GM19463 (cell line): Measurements from ENCODE around the gene MAOB.

Source experiments
- ATAC-seq: cut with Tn5 transposase; IDR thresholded peaks from one replicate; pipeline ENCODE4 v1.9.1; 2021; ENCODE audit warnings: mild to moderate bottlenecking, moderate library complexity; ENCODE audit not compliant: unreplicated experiment

The MAOB gene

DNA sequence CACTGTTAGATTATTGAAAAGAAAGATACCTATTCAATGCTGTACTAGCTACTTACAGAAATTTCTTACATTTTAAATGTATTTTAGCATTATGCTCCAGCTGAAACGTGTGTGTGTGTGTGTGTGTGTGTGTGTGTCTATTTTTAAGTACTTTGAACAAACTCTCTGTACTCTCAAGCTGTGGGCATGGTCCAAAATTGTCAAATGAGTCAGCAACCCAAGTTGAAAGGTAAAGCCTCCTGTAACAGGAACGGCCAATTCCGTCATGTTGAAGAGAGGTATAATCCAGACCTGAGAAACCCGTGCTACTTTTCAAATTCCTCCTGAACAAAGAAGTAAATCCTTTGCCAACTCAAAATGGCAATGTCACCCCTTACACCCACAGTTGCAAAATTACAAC lies 20.5 kb downstream of the MAOB start:
- ATAC-seq: no peak

DNA sequence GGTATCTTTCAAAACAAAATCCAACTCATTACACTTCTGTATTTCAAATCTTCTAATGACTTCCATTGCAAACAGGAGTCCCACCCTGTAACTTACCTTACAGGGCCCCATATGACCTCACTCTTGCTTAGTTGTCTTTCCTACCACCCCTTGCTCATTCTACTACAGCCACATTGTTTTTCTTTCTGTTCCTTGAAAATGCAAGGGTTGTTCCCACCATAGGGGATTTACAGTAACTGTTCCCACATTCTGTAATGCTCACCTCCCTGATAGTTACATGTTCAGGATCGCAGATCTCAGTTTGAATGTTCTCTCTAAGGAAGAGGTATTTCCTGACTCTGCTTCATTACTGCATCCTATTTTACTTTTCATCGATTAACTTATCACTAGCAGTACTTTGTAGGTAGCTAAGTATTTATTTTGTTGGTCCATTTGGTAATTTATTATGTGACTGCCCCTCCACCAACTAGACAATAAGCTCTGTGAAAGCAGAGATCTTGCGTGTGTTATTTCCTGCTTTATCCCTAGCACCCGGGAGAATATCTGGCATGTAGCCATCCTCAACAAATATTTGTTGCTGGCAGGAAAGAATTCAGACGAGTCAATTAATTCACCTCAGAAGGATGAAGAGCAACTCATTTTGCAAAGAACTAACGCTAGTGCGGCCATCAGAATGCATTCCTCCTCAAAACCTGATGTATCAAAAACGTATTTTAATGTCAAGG lies 21.4 kb downstream of the MAOB start:
- no peak for ATAC-seq

DNA sequence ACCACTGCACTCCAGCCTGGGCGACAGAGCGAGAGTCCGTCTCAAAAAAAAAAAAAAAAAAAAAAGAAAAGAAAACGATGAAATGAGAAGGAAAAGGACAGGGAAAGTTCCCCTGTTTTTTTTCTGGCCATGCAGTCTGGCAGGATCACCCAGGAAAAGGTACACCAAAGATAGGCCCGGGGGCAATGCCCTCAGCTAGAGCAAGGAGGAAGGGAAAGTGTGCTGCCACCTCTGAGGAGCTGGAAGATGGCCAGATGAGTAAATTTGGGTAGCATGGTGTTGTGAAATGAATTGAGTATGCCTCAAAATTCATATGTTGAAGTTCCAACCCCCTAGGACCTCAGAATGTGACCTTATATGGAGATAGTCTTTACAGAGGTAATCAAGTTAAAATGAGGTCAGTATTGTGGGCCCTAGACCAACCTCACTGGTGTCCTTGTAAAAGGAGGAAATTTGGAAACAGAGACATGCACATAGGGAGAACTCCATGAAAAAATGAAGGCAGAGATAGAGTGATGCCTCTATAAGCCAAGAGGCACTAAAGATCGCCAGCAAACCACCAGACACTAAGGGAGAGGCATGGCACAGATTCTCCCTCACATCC lies 28.9 kb downstream of the MAOB start:
- no peak for ATAC-seq

DNA sequence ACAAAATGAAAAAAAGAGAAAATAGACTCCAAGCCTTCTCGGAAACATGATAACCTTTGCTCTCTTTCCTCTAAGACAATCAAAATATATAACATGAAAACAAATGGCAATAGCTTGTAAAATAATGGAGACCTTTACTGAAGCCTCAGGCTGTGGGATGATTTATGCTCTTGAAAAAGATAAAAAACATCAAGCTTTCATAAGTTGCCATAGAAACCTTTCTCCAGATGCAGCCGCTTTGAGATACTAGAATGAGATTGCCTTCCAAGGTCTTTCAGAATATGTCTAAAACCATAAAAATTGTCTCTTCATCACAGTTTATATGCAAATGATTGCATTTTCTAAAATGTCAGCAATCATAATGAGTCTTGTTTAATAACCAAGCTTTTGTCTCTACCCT lies 31.6 kb downstream of the MAOB start:
- ATAC-seq: no peak

DNA sequence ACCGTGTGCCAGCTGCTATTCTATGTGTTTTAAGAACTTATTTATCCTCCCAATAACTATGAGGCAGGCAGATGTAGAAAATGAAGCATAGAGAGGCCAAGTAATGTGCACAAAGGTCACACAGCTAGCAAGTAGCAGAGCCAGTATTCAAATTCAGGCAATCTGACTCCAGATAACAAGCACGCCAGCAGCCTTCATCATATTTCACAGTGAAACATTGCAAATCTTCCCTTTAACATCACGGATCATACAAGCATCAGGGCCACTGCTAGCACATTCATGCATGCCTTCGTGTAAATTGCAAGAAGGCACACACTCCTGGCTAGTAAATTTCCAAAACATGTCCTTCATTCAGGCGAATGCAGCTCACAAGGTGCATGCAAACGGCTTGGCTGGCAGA lies 33.1 kb downstream of the MAOB start:
- ATAC-seq: no peak

DNA sequence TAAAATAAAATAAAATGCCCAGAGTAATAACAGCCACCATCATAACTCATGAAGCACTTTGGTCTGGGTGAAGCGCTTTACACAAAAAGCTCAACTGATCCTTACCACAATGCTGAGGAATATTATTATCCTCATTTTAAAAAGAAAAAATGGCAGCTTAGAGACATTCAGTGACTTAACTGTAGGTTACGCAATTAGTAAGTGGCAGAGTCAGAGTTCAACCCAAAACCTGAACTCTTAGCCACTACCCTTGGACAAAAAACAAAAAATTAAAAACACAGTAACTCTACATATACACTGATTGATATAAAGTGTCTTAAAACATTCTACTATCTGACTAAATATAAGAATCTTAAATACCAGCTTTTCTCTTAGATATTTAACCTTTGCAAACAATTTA lies 34.9 kb downstream of the MAOB start:
- ATAC-seq: no peak

DNA sequence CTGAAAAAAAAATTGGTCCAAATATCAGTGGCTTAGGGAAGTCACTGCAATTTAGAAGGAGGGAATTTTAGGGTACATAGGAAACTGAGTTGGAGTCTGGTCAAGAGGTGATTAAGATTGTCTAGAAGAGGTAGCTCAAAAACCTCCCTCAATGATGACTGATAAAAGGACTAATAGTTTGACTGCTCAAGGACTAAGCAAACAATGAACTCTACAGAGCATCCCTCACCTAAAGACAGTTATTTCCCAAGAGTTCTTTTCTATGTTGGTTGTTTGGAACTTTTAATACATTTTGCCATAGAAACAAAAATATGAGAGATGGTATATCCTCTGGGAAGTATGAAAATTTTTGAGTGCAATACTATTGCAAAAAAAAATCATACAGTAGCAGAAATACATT lies 35.7 kb downstream of the MAOB start:
- no peak for ATAC-seq

DNA sequence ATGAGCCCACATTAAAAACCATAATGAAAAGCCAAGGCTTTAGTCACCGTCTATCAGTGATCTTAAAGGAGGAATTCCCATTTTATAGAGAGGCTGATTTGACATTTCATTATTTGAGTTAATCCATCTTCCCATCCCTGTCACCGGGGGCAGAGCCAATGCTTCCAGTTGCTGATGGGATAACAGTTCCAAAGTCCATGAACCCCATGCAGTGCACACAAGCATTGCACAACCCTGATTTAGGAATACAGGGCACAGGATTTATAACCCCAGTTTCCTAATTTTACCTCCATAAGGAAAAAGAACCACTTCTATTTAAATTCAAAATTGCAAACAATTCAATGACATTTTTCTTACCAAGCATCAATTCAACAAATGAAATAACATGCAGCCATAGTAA lies 36.5 kb downstream of the MAOB start:
- ATAC-seq: no peak

DNA sequence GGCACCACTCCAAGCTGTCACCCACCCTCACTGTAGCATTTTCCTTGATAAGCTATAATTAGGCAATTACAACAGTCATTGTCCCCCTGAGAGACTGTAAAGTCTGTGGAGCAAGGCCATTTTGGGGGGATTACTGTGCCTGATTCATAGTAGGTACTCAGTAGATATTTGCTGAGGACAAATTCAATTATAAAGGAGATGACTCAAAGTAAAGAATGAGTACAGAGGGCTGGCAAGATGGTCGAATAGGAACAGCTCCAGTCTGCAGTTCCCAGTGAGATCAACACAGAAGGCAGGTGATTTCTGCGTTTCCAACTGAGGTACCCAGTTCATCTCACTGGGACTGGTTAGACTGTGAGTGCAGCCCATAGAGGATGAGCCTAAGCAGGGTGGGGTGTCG lies 42.0 kb downstream of the MAOB start:
- no peak for ATAC-seq

DNA sequence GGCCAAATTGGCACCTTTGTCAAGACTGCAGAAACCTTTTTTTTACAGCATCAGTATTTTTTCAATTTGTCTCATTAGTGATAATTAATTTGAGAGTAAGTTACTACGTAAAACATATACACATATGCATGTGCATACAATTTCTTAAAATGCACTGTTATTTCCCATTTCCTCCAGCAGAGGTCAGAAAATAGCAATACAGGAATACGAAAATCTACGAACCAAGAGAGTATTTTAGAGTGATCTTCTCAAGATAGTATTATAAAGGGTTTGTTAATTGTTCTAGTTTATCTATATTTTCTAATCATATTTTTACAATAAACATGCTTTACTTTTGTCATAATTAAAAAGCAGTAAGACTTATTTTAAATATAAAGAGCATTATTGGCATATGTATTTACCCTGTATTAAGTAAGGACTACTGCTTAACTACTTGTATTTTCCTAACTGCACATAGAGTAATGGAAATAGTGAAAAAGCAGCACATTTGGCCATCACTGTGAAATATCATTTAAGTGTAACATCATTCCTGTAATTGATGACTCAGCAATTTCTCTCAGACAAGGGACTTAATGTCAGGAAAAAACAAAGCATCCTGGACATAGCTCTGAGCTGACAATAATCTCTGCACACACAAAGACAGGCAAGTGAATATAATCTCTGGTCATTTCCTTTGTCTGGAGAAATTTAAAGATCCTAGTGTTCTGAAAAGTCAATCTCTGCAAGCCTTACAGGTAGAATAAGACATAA lies 45.6 kb downstream of the MAOB start:
- ATAC-seq: no peak

DNA sequence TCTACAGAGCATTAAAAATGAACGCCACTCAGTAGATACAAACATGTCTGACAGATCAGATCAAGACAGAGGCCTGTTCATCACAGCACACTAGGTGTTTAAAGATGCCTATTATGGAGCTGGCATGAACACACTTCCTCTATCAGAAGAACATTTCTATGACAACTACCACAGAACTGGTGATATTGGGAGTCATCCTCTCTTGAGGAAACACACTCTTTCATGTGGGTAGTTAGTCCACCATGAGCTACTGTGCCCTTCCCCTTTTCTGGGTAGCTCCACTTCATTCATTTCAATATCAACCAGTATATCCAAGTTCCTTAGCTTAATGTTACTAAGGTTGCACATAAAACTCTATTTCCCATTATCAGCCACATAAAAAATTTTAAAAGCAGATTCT lies 46.7 kb downstream of the MAOB start:
- ATAC-seq: no peak

DNA sequence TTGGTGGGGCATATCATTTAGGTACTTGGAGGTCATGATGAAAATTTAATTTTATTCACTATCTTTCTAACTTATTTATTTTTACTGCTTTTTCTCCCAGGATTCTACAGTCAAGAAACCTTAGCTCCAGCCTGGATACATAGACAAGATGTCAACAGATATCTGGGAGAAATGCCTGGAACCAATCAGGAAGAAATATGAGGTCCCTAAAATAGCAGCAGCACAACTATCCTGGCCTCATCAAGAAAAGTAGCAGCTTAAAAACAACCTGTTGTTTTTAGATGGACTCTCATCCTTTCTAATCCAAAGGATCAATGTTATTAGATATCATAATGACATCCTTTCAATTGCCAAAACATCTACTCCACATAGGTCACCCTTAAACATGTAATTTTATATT lies 54.5 kb downstream of the MAOB start:
- no peak for ATAC-seq

DNA sequence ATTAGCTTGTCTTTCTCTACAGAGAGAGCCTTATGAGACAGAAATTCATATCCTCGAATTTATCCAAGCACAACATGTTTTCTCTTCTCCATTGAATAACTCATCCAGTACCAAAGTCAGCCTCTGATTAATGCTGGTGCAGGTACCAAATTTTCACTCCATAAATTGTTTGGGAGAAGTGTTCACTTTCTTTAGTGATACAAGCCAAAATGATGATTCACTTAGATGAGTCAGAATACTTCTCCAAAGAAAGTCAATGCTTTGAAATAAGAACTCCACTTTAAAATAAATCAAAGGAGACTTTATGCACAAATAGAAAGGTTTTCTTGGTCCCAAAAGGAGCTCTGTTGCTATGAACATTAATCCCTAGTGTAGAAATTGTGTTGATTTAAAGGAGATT lies 60.2 kb downstream of the MAOB start:
- ATAC-seq: no peak

DNA sequence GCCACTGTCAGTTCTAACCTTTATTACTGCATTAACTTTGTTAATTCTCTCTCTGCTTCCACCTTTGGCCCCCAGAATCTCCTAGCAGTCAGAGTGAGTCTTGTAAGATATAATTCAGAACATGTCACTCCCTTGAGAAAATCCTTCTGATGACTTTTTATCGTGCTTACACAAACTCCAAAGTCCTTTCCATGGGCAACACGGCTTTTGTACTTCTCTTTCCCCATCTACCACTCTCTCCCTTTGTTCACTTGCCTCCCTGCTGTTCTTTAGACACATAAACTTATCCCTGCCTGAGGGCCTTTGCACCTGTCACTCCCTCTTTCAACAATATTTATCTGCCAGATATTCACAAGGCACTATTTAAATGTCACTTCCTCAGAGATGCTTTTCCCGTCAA lies 64.8 kb downstream of the MAOB start:
- no peak for ATAC-seq

DNA sequence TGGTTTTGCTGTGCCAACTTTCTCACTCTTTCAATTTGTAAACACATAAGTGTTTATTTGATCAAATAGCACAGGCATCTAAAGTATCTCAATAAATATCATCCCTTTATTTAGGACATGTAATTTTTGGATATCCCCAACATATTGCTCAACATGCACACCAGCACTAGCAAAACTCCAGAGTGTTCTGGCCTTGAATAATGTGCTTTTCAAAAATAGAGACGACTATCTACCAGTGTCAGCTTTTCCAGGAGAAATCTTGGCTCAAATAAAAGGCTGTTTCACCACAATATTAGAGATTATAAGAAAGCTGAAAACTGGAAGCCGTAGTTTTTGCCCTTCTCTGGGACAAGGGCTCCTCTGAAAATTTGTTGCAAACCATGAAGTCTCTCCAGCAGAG lies 67.0 kb downstream of the MAOB start:
- ATAC-seq: no peak

DNA sequence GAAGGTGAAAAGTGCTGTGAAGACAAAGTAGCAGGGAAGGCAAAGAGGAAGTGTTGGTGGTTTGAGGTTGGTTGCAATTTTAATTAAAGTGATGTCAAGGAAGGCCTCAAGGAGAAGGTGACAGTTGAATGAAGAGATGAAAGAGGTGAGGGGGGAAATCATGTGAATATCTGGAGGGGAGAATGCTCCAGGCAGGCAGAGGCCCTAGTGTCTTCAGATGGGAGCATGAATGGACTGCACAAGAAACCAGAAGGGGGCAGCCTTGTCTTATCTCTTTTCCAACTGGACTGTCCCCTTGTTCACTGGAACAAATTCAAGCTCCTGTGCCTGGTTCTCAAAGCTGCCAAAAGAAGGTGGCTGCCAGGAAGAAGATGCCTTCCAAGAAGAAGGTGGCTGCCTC lies 68.4 kb downstream of the MAOB start:
- ATAC-seq: no peak

DNA sequence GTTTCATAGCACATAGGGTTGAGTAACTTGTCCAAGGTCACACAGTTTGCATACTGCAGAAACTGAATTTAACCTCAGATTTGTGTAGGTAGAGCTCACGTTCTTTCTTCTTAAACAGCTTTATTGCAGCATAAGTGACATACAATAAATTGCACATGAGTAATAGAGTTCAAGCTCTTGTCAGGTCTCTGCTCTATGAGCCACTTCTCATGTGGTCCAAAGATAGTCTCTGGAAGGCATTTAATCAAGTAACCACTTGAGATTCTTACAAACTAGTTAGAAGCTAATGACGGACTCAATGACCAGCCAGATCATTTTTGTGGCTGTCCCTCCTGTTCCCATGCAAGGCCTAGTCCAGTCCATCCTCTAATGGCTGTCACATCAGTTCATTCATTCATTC lies 68.9 kb downstream of the MAOB start:
- no peak for ATAC-seq

DNA sequence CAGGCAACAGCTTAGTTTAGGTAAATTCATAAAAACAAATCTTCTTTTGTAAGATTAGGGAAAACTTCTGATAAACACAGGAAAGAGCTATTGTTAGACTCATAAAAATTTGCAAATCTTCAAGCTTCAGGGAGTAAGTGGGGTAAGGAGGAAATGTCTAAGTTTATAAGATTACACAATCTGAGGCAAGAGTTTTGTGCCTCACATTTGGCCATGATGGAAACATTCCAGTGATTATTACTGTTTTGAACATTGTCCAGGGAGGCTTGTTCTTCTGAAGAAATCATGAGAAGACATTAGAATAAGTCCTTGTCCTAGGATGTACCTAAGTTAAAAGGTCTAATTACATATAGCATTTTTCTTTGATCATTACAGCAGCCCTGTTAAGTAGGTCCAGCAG lies 72.8 kb downstream of the MAOB start:
- ATAC-seq: no peak

DNA sequence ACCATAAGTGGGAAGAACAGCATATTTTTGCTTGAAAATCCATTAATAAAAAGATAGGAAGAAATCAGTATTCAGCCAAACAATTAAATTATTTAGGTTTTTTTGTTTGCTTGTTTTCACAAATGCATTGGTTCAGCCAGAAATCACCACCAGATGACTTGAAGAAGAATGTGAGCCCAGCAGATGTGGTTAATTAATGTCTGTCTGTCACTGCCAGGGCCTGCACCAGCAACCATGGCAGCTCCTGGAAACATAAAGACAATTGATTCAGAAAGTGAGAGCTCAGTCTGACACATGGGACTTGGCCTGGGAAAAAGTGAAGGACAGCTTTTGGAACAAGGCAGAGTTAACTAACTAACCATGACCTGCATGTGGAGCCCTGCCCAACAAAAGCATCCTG lies 74.0 kb downstream of the MAOB start:
- ATAC-seq: no peak

DNA sequence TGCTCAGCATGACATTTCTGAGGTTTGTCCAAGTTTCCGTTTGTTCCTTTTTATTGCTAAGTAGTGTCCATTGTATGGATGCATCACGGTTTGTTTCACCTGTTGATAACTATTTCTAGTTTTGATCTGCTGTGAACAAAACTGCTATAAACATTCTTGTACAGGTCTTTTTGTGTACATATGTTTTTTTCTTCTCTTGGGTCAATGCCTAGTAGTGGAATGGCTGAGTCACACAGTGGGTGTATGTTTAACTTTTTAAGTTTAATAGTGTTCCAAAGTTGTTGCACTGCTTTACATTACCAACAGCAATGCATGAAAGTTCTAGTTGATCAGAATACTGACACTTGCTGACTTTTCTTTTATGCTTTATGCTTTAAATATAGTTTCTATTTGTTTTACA lies 76.7 kb downstream of the MAOB start:
- no peak for ATAC-seq

DNA sequence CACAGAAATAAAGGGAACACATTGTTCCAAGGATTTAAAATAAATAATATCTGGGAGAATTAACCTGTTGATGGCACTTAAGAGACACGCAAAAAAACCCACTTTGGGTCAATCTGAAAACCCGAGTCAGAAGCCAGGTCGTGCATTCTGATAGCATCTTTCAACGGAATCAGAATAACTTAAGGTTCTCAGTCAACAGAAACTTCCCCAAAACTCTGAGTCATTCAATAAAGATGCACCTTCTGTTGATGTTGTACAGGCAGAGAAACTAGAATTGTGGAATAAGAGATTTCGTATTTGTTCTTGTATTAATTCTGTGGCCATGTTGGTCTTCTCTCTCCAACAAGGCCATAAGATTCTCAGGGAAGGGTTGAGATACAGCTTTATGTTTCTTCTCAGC lies 78.2 kb downstream of the MAOB start:
- ATAC-seq: no peak

DNA sequence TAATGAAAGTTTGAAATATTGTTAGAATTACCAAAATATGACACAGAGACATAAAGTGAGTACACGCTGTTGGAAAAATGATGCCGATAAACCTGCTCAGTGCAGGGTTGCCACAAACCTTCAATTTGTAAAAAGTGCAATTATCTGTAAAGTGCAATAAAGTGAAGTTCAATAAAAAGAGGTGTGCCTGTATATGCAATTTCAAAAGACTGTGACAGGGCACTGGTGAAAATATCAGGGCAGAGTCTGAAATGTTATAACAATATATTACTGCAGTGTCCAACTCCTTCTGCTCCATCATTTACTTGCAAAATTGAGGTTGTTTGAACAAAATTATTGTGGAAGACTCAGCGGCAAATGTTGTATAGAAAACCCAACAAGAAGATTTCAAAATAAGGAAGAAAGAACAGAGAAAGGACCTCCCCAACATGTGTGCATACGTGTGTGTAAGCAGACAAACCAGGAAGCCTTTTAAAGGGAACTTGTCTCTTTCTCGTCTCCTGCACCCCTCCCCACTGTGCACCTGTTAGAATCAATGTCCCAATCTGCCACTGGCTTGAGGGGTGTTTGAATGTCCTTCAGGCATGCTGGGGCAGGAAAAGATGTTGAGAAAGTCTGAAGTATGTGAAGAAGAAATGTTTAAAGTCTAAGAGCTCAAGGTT lies 96.2 kb downstream of the MAOB start:
- ATAC-seq: no peak
